HG02840 (cell line): ENCODE results near the gene CHD9NB.

Experiments
- ATAC-seq: cut with Tn5 transposase; IDR thresholded peaks from one replicate; pipeline ENCODE4 v1.9.1; 2021; ENCODE audit warnings: mild to moderate bottlenecking, moderate library complexity, moderate number of reproducible peaks; ENCODE audit not compliant: unreplicated experiment, low FRiP score

The CHD9NB gene

DNA sequence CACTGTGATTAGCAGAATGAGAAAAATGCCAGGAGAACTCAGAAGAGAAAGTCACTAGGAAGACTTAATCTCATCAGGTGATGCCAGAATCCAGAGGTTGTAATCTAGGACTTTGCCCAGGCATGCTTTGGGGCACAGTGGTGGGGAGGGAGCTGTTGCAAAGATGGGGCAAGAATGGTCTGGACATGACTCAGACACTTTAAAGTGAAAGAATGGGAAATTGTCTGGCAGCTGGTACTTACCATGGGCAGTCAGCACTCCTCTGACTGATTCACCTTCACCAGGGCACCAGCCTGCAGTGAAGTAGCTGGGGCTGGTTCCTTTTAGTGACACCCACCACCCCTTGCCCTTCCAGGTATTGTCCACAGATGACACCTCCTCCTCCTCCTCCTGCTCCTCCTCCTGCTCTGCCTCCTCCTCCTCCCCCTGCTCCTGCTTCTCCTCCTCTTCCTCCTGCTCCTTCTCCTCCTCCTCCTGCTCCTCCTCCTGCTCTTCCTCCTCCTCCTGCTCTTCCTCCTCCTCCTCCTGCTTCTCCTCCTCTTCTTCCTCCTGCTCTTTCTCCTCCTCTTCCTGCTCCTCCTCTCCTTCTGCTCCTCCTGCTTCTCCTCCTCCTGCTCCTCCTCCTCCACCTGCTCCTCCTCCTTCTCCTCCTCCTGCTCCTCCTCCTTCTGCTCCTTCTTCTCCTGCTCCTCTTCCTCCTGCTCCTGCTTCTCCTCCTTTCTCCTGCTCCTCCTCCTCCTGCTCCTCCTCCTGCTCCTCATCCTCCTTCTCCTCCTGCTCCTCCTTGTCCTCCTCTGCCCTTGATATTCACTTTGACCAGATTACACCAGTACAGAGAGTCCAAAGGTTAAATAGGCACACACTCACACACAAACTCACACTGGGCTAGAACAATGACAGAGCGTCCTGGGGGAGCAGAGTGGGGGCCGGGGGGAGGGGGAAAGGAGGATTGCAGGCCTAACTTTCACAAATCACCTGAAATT is at the start of gene CHD9NB:
TSS of gene CHD9NB (minus strand) at position 379 of the 983 bp plus-strand sequence. CDS start 8,739 bp downstream, outside the sequence.
- no peak for ATAC-seq

DNA sequence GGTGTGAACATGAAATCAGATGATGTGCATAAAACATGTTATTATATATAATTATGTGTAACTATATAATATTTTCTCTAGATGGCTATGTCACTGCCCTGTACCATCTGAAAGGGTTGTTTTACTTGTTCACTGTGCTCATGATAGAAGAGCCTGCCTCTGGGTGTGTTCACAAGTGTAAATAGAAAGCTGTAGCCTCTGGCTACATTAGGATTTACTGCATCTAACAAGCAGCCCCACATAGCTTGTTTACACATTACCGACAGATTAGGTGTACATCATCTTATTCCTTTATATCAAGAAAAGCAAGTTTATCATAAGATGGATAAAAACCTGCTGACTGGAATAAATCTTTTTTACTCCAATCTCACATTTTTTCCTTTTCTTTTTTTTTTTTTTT is 48.2 kb upstream of the CHD9NB start:
- no peak for ATAC-seq

DNA sequence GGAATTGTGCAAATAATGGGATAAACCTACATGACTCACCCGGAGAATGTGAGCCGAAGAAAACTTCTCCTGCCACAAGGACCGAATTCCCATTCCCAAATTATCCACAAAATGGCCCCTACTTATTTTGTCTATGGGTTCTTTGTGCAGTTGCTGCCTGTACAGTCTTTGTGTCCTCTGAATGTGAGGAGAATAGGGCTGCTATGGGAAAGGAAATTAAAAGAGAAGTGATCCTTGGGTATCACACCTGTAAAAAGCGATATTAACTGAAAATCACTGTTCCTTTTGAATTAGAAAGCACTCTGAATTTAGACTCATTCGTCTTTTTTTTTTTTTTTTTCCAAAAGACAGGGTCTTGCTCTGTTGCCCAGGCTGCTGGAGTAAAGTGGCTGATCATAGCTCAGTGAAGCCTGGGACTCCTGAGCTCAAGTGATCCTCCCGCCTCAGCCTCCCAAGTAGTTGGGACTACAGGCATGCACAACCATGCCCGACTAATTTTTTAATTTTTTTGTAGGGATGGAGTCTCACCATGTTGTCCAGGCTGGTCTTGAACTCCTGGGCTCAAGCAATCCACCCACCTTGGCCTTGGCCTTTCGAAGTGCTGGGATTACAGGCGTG is 47.5 kb upstream of the CHD9NB start:
- ATAC-seq = no peak

DNA sequence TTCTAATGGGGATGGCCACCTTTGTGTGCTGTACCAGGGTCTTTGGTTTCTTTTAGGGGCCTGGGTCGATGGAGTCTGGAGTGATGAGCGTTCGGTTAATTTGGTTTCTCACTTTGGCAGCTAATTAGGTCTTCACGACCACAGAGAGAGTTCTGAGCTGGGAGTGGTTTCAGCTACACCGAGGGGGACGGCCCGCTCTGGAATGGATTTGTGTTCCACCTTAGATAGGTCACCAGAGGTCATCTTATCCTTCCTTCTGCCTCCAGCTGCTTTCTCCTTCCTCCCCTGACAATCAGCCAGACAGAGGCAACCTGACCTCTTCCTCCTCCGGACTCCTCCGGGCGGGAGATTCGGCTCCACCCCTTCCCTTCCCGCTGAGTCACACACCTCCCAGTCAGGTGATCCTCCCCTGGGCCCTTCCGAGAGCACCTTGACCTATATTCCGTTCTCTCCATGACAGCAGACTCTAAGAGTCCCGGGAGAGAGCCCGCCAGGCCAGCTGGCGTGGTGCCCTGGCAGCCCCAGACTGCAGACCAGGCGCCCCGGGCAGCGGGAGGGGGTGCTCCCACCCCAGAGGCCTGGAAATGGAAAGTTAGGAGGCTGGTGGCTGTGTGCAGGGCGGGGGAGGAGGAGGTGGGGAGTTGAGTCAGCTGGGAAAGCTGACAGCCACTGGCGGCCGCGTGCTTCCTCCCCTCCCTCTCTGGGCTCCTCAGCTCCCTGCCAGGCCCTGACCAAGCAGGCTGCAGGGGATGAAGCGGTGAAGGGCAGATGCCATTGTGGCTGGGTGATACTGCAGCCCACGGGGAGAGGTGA is 46.8 kb upstream of the CHD9NB start:
- ATAC-seq = peak; percentile 62

DNA sequence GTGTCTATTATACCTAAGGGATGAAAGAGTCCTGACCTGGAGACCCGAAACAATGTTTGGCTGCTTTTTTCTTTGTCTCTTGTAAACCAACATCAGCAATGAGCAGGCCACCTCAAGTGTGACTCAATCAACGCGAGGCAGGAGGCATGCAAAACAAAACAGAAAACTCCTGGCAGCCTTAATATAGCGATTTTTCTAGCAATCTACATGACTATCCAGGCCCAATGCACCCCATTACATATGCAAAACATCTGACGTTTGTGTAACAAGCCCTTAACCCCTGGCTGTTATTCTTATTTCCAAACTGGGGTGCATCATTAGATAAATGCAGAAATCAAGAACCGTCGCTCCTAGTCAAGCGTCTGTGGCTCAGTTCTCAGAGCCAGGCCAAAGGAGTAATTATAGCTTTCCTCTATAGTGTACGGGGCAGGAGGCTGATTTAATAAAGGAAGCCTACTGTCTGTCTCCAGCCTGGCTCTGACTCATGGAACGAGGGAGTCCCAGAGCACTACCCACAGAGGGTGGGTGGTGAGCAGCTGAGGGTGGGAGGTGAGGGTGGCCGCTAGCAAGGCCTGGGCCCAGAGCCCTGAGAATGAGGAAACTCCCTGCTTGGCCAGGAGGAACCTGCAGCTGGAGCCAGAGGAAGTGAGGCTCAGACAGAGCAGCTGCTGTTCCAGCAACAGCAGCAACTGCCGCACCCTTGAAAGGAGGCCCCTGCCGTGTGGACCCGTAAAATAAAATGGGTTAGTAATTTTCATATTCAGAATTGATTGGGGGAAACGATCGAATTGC is 46.0 kb upstream of the CHD9NB start:
- ATAC-seq = peak; percentile 62

DNA sequence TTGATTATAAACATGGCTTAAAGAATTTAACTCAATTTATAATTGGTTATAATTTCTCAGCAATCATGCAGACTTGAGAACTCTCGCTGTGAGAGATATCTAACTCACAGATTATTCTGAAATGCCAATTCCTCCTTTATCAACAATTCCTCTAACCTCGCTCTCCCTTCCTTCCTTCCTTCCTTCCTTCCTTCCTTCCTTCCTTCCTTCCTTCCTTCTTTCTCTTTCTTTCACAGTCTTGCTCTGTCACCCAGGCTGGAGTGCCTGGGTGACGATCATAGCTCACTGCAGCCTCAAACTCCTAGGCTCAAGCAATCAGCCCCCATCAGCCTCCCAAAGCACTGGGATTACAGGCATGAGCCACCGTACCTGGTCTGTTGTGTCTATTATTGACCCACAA is 44.5 kb upstream of the CHD9NB start:
- ATAC-seq = no peak

DNA sequence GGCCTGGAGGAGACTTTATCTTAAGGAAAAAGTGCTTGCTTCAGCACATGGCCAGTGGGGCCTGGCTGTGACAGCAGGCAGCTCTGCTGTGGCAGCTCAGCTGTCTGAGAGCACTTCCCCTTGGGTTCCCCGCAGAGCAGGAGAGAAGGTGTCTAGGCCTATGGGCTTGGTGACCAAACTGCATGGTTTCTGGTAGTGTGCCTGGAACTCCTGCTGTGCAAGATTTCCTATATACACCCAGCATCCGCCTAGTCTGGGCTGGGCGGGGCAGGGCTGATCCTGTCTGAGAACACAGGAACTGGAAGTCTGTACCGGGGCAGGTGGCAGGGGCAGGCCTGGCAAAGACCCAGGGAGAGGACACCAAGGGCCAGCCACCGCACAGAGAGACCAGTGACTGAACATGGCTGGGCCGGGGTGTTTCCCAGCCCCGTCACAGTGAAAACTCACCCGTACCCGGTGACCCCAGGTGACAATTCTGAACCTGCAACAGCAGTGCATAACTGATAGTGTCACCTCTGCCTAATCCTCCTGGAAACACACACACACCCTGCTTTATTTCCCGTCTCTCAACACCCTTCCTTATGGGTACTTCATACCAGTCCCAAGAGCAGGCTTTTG is 41.4 kb upstream of the CHD9NB start:
- ATAC-seq = peak; percentile 38

DNA sequence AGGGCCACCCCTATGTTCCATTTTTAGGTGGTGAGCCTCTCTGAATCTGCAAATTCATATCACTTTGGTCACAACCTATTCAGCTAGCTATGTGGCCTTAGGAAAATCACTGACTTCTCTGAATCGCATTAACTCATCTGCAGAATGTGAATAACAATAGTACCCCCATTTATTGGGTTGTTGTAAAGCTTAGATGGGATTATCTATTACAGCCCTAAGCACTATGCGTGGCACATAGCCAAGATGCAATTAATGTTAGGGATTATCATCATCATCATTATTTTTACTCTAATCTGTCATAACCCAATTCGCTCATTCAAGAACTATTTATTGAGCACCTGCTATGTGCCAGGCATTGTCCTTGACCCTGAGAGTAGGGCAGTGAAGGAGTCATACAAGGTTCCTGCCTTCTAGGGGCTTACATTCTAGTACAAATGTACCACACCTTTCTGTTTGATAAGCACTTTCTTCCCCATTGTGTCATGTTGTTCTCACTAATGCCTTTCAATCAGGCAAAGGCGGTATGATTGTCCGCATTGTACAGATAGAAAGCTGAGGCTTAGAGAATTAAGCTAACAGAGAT is 40.6 kb upstream of the CHD9NB start:
- no peak for ATAC-seq

DNA sequence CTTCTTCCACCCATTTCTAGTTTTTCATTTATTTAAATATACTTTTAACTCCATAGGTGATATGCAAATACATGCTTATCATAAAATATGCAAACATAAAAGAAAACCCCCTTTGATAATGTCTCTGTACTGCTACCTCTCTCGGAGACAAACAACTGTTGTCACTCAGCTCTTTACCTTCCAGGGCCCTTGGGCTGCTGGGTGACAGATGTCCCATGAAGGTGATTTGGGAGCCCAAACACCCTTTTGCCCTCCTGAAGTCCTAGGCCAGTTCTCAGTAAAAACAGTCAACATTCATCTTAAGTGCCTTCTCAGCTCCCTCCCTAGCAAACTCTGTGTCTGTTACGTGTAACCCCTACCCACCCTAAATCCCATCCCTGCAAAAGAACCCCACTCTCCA is 39.6 kb upstream of the CHD9NB start:
- ATAC-seq = no peak

DNA sequence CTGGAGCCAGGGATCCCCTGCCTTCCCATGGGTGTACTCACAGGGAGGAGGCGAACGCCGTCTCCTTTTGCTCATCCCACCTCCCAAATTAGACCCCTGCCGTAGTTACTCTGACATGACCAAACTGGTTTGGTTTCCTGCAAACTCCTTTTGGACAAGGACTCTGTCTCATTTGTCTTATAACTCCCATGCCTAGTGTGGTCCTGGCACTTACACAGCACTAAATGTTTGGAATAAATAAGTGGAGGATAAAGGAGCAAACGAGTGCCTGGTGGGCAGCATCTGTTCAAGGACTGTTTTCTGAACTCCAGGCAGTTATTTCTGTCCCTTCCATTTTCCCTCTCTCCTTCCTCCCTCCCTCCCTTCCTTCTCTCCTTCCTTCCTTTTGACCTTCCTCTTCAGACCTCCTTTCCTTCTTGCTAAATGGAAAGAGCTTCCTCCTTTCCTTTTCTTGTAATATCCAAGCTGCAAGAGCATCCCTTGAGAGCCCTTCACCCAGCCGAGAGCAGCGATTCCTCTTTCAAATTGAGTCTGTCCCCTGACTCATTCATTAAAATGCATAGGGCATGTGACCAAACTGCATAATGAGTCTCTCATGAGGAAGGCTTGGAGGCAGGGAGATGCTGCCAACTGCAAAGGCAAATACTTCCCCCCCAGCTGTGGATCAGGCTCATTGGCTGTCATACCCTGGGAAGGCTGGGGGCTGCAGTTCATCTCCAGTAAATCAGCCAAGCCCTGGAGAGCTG is 38.9 kb upstream of the CHD9NB start:
- peak; percentile 63 for ATAC-seq

DNA sequence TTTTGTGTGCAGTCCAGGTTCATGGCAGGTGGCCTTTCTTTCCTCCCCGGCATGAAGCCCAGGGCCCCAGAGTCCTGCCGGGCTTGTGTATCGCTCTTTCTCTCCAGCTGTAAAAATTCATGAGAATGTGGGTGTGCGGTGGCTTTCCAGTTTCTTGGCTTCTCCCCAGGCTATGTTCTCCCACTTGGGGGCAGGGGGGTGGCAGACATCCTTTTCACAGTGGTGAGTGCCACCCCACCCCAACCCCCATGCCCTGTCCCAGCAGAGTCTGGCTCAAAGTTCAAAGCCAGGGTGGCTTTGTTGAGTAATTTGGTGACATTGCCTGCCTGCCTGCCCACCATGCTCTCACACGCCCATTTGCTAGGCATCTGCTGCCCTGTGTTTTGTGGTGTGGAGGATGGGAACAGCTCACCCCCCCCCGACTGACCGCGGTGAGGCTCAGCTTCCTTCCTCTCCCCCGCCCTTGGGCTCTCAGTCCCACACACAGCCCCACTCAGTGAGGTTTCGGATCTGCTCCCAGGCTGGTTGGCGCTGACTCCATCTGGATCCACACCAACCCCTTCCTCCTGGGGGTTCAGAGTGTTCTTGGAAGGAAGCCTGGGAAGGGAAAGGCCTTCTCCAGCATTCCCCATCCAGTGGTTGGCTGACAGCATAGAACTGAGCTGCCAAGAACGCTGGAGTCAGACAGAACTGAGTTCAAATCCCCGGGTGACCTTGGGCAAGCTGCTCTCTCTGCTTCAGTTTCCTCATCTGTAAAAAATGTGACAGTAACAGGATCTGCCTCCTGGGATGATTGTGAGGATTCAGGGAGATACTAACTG is 38.1 kb upstream of the CHD9NB start:
- no peak for ATAC-seq

DNA sequence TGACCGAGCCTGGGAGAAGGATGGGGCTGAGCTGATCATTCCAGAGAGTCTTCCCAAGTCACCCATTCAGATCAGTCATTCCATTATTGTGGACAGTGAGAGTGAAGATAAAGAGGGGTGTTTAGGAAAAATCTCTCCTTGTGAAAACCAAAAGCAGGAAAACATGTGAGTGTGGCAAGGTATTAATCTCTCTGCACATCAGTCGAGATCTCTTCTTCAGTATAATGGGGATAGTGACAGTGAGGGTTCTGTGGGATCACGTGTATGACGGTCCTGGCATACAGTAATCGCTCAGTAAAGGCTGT is 37.5 kb upstream of the CHD9NB start:
- ATAC-seq = no peak

DNA sequence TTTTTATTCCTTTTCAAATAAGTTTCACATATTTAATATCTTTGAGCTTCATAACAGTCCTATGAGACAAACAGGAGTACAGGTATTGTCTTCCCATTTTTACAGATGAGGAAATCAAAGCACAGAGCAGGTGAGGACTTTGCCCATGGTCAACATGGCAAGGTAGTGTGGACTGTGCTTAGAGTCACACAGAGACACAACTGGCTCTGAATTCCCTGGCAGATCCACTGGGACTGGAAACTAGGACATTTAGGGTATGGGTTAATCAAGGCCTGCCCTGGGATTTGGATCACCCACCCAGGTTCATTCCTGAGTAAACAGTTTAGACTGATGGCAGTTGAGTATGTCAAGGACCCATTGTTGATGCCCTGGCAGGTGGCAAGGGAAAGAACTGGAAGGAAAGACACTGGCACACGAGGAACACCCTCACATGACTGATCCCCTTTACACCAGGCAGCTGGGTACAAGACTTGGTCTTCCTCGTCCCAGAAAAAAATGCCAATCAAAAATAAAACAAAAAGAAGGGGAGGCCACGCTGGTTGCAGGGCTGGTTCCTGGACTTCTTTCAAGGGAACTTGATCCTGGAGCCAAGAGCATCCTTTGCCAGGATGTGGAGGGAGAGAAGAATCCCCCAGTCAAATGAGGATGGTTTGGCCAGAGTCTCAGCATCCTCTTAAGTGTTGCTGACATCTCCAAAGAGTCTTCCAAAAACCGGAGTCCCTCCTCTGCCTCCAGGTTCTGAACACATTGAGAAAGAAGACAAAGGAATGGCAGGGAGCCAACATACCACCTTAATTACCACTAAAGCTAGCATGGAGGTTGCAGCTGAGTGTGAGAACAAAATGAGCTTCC is 37.0 kb upstream of the CHD9NB start:
- ATAC-seq = no peak

DNA sequence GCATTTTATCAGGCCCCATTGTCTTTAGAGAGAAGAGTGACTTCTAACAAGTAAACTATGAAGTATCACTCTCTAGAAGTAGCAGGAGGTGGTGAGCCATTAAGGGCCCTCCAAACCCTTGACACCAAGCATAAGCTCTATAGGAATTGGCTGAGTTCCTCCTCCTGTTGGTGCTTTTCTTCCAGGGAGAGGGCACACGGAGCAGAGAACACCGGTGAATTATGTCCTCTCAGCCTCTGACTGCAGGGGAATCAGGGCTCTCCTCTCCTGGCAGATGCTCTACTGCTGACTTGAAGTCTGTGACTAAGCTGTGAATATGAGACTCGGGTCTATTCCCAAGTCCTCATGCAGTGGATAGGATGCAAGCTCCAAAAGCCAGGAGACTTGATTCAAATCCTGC is 34.4 kb upstream of the CHD9NB start:
- no peak for ATAC-seq

DNA sequence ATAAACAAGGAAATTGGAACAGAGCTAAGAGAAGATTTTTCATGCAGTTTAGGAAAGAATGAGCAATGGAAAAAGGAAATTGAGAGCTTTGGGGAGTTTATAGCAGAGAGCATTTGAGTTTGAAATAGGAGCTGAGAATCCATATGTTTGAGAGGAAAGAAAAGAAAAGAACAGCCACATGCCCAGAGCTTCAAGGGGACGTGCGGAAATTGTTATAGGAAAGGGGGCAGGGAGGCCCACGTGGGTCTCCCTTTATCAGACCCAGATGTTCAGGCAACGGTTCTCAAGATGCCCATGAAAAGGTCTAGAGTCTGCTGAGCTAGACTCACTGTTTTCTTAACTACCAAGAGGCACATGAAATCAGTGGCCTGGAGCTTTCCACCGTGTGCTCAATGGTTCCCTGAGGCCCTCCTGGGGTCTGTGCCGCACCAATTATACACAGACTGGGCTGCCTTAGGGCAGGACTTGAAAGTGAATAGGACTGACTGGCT is 33.3 kb upstream of the CHD9NB start:
- ATAC-seq = no peak

DNA sequence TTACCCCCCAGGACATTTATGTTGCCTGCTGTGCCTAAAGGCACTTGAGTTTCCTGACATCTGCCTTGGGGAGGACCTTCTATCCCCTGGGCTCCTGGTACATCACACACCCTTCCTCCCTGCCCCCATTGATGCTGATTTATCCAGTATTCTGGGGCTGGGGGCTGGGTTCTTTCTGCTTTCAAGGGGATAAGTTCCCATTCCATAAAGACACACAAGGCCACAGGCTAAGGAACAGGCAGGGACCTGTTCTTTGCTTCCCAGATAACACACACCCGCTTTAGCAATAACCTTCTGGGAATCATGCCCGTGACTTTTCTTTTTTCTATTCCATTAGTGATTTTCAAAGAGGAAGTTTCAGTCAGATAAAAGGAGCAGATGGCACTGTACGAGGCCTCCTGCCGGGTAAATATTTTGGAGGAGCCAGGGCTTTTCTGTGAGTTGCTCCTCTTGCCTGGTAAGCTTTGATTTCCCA is 32.7 kb upstream of the CHD9NB start:
- no peak for ATAC-seq
